ELF-1 (cell line): ENCODE results near the gene OR3A2.
"Not testable (repeated sequence)": the region's sequence is repeated elsewhere in the genome, so short reads cannot be mapped to it uniquely, and the experiment has no call there.

Experiments used
- DNase-seq: peaks from one replicate; pipeline ENCODE4 v3.0.0-alpha.2; 2016; ENCODE audit warnings: low read depth, low spot score

The OR3A2 gene

GRCh38 chr17:3293548-3293947, 92.6 kb downstream of the OR3A2 start:
- DNase-seq: not testable (repeated sequence)

GRCh38 chr17:3282901-3283300, 103.2 kb downstream of the OR3A2 start:
- DNase-seq: no peak

- DNase-seq: no peak
Observed at GRCh38 chr17:3276126-3276525, 110.0 kb downstream of the OR3A2 start.

GRCh38 chr17:3271072-3271848, 114.8 kb downstream of the OR3A2 start:
- DNase-seq: no peak

GRCh38 chr17:3260600-3260999, 125.5 kb downstream of the OR3A2 start:
- no peak for DNase-seq

- no peak for DNase-seq
Observed at GRCh38 chr17:3260163-3260562, 125.9 kb downstream of the OR3A2 start.

- DNase-seq: peak; percentile 3
Observed at GRCh38 chr17:3256575-3256974, 129.5 kb downstream of the OR3A2 start.

GRCh38 chr17:3249013-3249412, 137.1 kb downstream of the OR3A2 start:
- not testable (repeated sequence) for DNase-seq

GRCh38 chr17:3244841-3245240, 141.3 kb downstream of the OR3A2 start:
- not testable (repeated sequence) for DNase-seq

GRCh38 chr17:3241044-3241443, 145.1 kb downstream of the OR3A2 start:
- not testable (repeated sequence) for DNase-seq

GRCh38 chr17:3238685-3239084, 147.4 kb downstream of the OR3A2 start:
- DNase-seq: not testable (repeated sequence)

GRCh38 chr17:3232300-3232699, 153.8 kb downstream of the OR3A2 start:
- DNase-seq: not testable (repeated sequence)
